PC-9 (cell line): ENCODE measurements around the gene CEBPB. TPM values are rescaled to one million over a fixed set of nuclear protein-coding genes. Genes with fewer than 3 reads are reported as not detected.
A peak's percentile ranks its signal among the peaks of the same experiment; 100 is the strongest.

Experiments
- BruUV-seq: library from RNA; stranded (reverse); fragments of 400-500 nt; replicated peaks from 2 replicates; lab custom pipeline; 2021; lab: Mats Ljungman, UMichigan
- CTCF ChIA-PET: fragments of 300-600 bp; sonication (Branson Sonifier 250); formaldehyde crosslinking; loops from one replicate; lab custom pipeline; 2022; ENCODE audit warnings: antibody characterized with exemption; lab: Charles Lee
- POLR2A ChIA-PET: fragments of 300-600 bp; sonication (Branson Sonifier 250); formaldehyde crosslinking; loops from one replicate; lab custom pipeline; 2022; ENCODE audit warnings: antibody characterized with exemption; ENCODE audit not compliant: unreplicated experiment; lab: Charles Lee
- DNase-seq, 2 experiments: peaks; one replicate each; pipeline versions ENCODE4 v3.0.0 to v3.0.0-alpha.2; 2015 to 2022; ENCODE audit warnings: mixed read lengths in 1 of 2
- H2AFZ ChIP-seq: fragments of 200-600 bp; sonication (generic); 2 replicates; pipeline ENCODE4 v1.8.1; 2017; ENCODE audit warnings: antibody characterized with exemption
- H3F3A ChIP-seq: fragments of 200-600 bp; sonication (generic); 2 replicates; pipeline ENCODE4 v1.8.1; 2017; ENCODE audit warnings: antibody characterized with exemption, mild to moderate bottlenecking, low read depth; ENCODE audit not compliant: insufficient read depth
- H3K27ac ChIP-seq: fragments of 200-600 bp; sonication (generic); 2 replicates; pipeline ENCODE4 v1.6.1; 2016; ENCODE audit warnings: mixed run types
- H3K27me3 ChIP-seq: fragments of 200-600 bp; sonication (generic); 2 replicates; pipeline ENCODE4 v1.6.1; 2016; ENCODE audit warnings: low read depth, mixed run types; ENCODE audit not compliant: insufficient read depth
- H3K36me3 ChIP-seq: fragments of 200-600 bp; sonication (generic); 2 replicates; pipeline ENCODE4 v1.6.1; 2016; ENCODE audit warnings: low read depth, mixed run types
- H3K4me1 ChIP-seq: fragments of 200-600 bp; sonication (generic); replicated peaks from 2 replicates; pipeline ENCODE4 v1.6.1; 2016; ENCODE audit warnings: mixed run types; ENCODE audit not compliant: insufficient read depth
- H3K4me2 ChIP-seq: fragments of 200-600 bp; sonication (generic); 2 replicates; pipeline ENCODE4 v1.6.1; 2017; ENCODE audit warnings: mixed run types
- H3K4me3 ChIP-seq: fragments of 200-600 bp; sonication (generic); 2 replicates; pipeline ENCODE4 v1.6.1; 2016; ENCODE audit warnings: mixed run types
- H3K79me2 ChIP-seq: fragments of 200-600 bp; sonication (generic); 2 replicates; pipeline ENCODE4 v1.6.1; 2017; ENCODE audit warnings: low read depth, mixed run types
- H3K9me2 ChIP-seq: fragments of 200-600 bp; sonication (generic); 2 replicates; pipeline ENCODE4 v1.8.1; 2017; ENCODE audit warnings: mild to moderate bottlenecking; ENCODE audit not compliant: insufficient read depth
- H3K9me3 ChIP-seq: fragments of 200-600 bp; sonication (generic); 2 replicates; pipeline ENCODE4 v1.8.1; 2016; ENCODE audit warnings: low read depth; ENCODE audit not compliant: insufficient read depth
- H4K20me1 ChIP-seq: fragments of 200-600 bp; sonication (generic); 2 replicates; pipeline ENCODE4 v1.8.1; 2017; ENCODE audit not compliant: insufficient read depth
- CTCF ChIP-seq: fragments of 200-600 bp; sonication (generic); conservative IDR thresholded peaks from 2 replicates; pipeline ENCODE4 v1.6.1; 2017; ENCODE audit warnings: mixed run types, antibody characterized with exemption, mild to moderate bottlenecking, moderate library complexity
- EZH2 ChIP-seq: fragments of 200-600 bp; sonication (generic); IDR thresholded peaks from 2 replicates; pipeline ENCODE4 v1.8.0; 2017; ENCODE audit warnings: antibody characterized with exemption, low read depth
- intact Hi-C: fragments of 100-400 bp; cut with micrococcal nuclease; formaldehyde crosslinking; loops from one replicate; pipeline ENCODE4 v1.10.0; 2022; ENCODE audit not compliant: unreplicated experiment
- total RNA-seq: library from RNA; stranded (reverse); gene quantifications from 2 replicates; pipeline ENCODE4 v1.2.3, GENCODE V29; 2021

Gene CEBPB
- total RNA-seq, 1 experiment from 2014 or later: 112 TPM

GRCh38 chr20:50193199-50193835 lies 2.7 kb downstream of the CEBPB start:
- peaks cover 20% of the 10 kb centered on the region for H4K20me1 ChIP-seq
- H3K27ac ChIP-seq: peak overlapping the region; percentile 99
- peak; percentile 34 to 49 for DNase-seq
- H3K9me3 ChIP-seq: no peaks in the 10 kb centered on the region
- H3K27me3 ChIP-seq: no peaks in the 10 kb centered on the region
- intact Hi-C loops: loop anchor here (2.0 kb wide), 3 partner anchors 51 to 183 kb away; no protein-coding TSS in a partner anchor
- peaks cover 78% of the 10 kb centered on the region for H3F3A ChIP-seq
- peaks cover 50% of the 10 kb centered on the region for H3K79me2 ChIP-seq
- H3K9me2 ChIP-seq: no peaks in the 10 kb centered on the region
- no TSS peak for BruUV-seq
- peak overlapping the region; percentile 88 for H3K4me3 ChIP-seq
- POLR2A ChIA-PET: interaction anchor here (0.9 kb wide), 1 partner anchor 91 kb away, joined by 4 read pairs; no protein-coding TSS in a partner anchor
- CTCF ChIA-PET: no interaction called here
- H3K4me1 ChIP-seq: peaks cover 52% of the 10 kb centered on the region
- H2AFZ ChIP-seq: no peak overlapping the region
- TF ChIP-seq EZH2: no peak
- no peak for TF ChIP-seq CTCF
- peaks cover 29% of the 10 kb centered on the region for H3K36me3 ChIP-seq
- peak overlapping the region; percentile 98 for H3K4me2 ChIP-seq

- H4K20me1 ChIP-seq: peaks cover 20% of the 10 kb centered on the region
Observed at GRCh38 chr20:50193836-50194421, 3.3 kb downstream of the CEBPB start.

More at GRCh38 chr20:50193836-50194421, 3.3 kb downstream of the CEBPB start:
- peak overlapping the region; percentile 88 for H3K4me3 ChIP-seq
- H3K27me3 ChIP-seq: no peaks in the 10 kb centered on the region
- POLR2A ChIA-PET: interaction anchor here (0.9 kb wide), 1 partner anchor 91 kb away, joined by 4 read pairs; no protein-coding TSS in a partner anchor
- peak overlapping the region; percentile 99 for H3K27ac ChIP-seq
- peak; percentile 38 to 48 for DNase-seq
- BruUV-seq: no TSS peak
- H3K9me3 ChIP-seq: no peaks in the 10 kb centered on the region
- peaks cover 79% of the 10 kb centered on the region for H3F3A ChIP-seq
- H3K4me2 ChIP-seq: peak overlapping the region; percentile 98
- H2AFZ ChIP-seq: no peak overlapping the region
- intact Hi-C loops: loop anchor here (2.0 kb wide), 3 partner anchors 51 to 183 kb away; no protein-coding TSS in a partner anchor
- TF ChIP-seq CTCF: 0 out of 2 replicates have a peak, but pooled peaks have one; percentile 0
- no peak for TF ChIP-seq EZH2
- peaks cover 50% of the 10 kb centered on the region for H3K79me2 ChIP-seq
- CTCF ChIA-PET: interaction anchor here (0.6 kb wide), 1 partner anchor 625 kb away, joined by 3 read pairs; no protein-coding TSS in a partner anchor
- no peaks in the 10 kb centered on the region for H3K9me2 ChIP-seq
- H3K4me1 ChIP-seq: peaks cover 45% of the 10 kb centered on the region
- H3K36me3 ChIP-seq: peaks cover 29% of the 10 kb centered on the region
